Mesothelial cell of epicardium (in vitro differentiated cells): Measurements from ENCODE around the gene MRPL42. TPM values are rescaled to one million over a fixed set of nuclear protein-coding genes. Genes with fewer than 3 reads are reported as not detected.

Source experiments
- DNase-seq, 2 experiments: peaks; one replicate each; pipeline ENCODE4 v3.0.0; 2021; ENCODE audit warnings: low spot score in 2 of 2; ENCODE audit not compliant: unreplicated experiment in 2 of 2
- H3K27ac Mint-ChIP-seq: 2 replicates; pipeline ENCODE4 v1.8.0; 2021; ENCODE audit warnings: mixed read lengths
- H3K27me3 Mint-ChIP-seq: 2 replicates; pipeline ENCODE4 v1.8.0; 2021; ENCODE audit warnings: low read depth, mixed read lengths
- H3K36me3 Mint-ChIP-seq: 2 replicates; pipeline ENCODE4 v1.8.0; 2021; ENCODE audit warnings: mixed read lengths
- H3K4me1 Mint-ChIP-seq: 2 replicates; pipeline ENCODE4 v1.8.0; 2021; ENCODE audit warnings: mixed read lengths
- H3K4me3 Mint-ChIP-seq: 2 replicates; pipeline ENCODE4 v1.8.0; 2021; ENCODE audit warnings: mild to moderate bottlenecking, moderate library complexity, mixed read lengths
- H3K9me3 Mint-ChIP-seq: 2 replicates; pipeline ENCODE4 v1.8.0; 2021; ENCODE audit warnings: mixed read lengths
- total RNA-seq: library from RNA; stranded (reverse); gene quantifications from 3 replicates; pipeline ENCODE4 v1.2.1, GENCODE V29; 2021
- TF ChIP-seq, protein P1 (sequence below): fragments of 200-600 bp; sonication (generic); IDR thresholded peaks from one replicate; pipeline ENCODE4 v1.5.0; 2021; ENCODE audit warnings: antibody characterized with exemption; ENCODE audit not compliant: unreplicated experiment

The MRPL42 gene
- total RNA-seq, 1 donor from 2014 or later, result 57.6 TPM

DNA sequence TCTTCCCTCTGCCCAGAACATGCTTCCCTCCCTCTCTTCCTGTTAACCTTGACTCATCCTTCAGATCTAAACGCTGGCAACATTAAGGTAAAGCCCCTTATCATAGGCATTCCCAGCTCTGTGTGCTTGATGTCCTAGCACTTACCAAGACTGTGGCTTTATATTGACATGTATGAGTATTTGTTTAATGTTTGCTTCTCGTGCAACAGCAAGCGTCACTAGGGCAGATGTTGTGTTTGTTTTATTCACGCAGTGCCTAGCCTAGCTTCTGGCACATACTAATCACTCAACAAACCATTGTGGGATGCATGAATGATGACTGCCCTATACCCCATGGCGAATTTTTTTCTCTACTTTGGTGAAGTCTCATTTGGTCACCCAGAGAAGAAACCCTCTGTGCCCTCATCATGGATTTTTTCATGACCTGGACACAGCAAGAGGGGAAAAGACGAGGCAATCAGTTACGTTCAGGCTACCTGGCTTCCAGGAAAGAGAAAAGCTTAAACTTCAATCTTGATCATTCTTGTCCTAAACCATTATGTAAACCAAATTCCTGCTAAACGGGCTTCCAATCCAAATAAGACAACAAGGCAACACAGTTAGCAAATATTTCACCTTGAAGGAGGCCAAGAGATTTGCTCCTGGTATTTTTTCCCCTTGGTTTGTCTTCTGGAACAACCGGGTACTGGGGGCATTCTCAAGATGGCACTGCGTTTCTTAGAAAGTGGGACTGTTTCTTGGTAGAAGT, 57.2 kb downstream of the MRPL42 start:
- peaks cover 2% of the 10 kb centered on the region for H3K9me3 Mint-ChIP-seq
- no peaks in the 10 kb centered on the region for H3K36me3 Mint-ChIP-seq
- TF ChIP-seq, protein P1, sequence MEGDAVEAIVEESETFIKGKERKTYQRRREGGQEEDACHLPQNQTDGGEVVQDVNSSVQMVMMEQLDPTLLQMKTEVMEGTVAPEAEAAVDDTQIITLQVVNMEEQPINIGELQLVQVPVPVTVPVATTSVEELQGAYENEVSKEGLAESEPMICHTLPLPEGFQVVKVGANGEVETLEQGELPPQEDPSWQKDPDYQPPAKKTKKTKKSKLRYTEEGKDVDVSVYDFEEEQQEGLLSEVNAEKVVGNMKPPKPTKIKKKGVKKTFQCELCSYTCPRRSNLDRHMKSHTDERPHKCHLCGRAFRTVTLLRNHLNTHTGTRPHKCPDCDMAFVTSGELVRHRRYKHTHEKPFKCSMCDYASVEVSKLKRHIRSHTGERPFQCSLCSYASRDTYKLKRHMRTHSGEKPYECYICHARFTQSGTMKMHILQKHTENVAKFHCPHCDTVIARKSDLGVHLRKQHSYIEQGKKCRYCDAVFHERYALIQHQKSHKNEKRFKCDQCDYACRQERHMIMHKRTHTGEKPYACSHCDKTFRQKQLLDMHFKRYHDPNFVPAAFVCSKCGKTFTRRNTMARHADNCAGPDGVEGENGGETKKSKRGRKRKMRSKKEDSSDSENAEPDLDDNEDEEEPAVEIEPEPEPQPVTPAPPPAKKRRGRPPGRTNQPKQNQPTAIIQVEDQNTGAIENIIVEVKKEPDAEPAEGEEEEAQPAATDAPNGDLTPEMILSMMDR, result no peak
- no peak for DNase-seq
- H3K4me1 Mint-ChIP-seq, result peaks cover 19% of the 10 kb centered on the region
- no peak overlapping the region for H3K4me3 Mint-ChIP-seq
- H3K27ac Mint-ChIP-seq, result no peak overlapping the region
- H3K27me3 Mint-ChIP-seq, result no peaks in the 10 kb centered on the region

DNA sequence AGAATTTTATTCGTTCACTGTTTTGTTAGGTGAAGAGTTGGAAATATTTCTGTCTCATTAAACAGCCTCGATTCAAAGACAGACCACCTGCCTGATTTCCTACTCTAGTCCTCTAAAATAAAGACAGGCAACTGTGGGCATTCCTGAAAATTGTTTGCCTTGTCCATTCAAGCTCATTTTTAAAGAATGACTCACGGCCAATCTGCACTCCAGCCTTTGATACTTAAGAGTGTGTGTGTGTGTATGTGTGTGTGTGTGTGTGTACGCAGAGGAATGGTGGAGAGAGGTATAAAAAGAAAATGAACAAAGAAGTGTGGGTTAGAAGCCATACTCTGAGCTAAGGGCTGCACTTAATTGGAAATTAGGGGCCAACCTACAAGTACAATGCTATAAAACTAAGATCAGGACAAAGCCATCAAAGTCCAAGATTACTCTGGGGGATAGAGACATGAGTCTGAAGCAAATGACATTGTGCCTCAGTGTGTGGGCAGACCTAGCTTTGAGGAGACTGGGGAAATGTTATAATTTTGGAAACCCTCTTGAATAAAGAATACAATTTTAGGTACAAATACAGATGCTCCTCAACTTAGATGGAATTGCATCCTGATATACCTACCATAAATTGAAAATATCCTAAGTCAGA, 59.6 kb downstream of the MRPL42 start:
- TF ChIP-seq, protein P1, result no peak
- no peak overlapping the region for H3K4me3 Mint-ChIP-seq
- H3K9me3 Mint-ChIP-seq, result peaks cover 5% of the 10 kb centered on the region
- H3K36me3 Mint-ChIP-seq, result no peaks in the 10 kb centered on the region
- H3K27me3 Mint-ChIP-seq, result no peaks in the 10 kb centered on the region
- H3K27ac Mint-ChIP-seq, result no peak overlapping the region
- DNase-seq, result no peak
- peaks cover 21% of the 10 kb centered on the region for H3K4me1 Mint-ChIP-seq

DNA sequence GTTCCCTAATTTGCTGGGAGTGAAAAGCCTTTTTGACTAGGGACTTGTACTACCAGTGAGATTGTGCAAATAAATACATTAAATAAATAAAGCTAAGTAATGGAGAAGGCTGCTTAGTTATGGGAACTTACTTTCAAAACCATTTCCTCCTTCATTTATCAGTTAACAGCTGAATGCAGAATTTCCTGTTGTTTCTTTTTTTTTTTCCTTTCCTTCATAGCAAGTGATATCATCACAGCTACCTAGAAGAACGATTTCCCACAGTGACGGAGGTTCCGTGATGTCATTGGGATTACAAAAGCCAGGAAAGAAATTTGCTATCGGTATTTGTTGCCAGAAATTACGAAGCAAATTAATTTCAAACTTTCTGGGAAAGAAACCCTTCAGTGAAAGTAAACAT, 63.0 kb downstream of the MRPL42 start:
- H3K27me3 Mint-ChIP-seq, result no peaks in the 10 kb centered on the region
- H3K4me1 Mint-ChIP-seq, result peaks cover 11% of the 10 kb centered on the region
- peaks cover 5% of the 10 kb centered on the region for H3K9me3 Mint-ChIP-seq
- TF ChIP-seq, protein P1, result no peak
- DNase-seq, result no peak
- no peaks in the 10 kb centered on the region for H3K36me3 Mint-ChIP-seq
- H3K27ac Mint-ChIP-seq, result peak overlapping the region; percentile 72
- H3K4me3 Mint-ChIP-seq, result no peak overlapping the region

DNA sequence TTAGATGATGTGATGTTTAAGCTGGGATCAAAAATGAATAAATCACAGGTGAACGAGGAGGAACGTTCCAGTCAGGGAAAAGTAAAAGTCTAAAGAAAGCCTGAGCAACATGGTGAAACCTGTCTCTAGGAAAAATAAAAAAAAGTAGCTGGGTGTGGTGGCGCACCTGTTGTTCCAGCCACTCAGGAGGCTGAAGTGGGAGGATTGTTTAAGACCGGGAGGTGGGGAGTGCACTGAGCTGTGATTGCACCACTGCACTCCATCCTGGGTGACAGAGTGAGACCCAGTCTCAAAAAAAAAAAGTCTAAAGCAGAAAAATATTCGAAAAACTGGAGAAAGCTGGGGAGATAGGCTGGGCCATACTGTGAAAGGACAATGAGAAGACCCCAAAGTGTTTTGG, 66.0 kb downstream of the MRPL42 start:
- Mint-ChIP-seq H3K9me3 (peaks cover 5% of the 10 kb centered on the region), H3K27me3 (no peaks in the 10 kb centered on the region), H3K36me3 (no peaks in the 10 kb centered on the region)

DNA sequence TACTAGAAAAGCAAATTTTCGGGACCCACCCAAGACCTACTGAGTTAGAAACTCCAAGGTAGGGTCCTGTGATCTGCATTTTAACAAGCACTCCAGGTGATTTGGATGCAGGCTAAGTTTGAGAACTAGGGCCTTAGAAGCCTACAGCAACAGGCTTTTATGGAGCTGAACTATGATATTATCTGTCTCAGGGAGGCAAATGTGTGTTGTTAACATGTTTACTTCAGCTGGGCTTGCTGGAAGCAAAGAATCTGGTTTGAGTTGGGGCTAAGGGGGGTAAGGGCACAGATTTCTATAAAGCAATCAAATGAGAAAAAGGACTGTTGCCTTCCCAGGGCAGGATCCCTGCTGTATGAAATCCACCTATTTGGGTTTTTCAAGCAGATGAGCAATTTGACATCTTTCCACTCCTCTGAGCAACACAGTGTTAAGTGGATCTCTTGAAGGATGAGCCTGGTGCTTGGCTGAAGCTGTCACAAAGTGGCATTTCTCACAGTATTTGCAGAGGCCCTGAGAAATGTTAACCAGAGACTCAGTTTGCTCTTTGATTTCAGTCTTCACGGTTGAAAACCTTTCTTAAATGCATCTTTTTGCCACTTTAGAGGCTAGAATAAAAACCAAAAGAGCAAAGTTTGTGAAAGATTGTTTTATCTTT, 68.9 kb downstream of the MRPL42 start:
- TF ChIP-seq, protein P1, result no peak
- DNase-seq, result no peak

More for the DNA sequence above, 66.0 kb downstream of the MRPL42 start:
- TF ChIP-seq, protein P1, result no peak
- H3K4me1 Mint-ChIP-seq, result peaks cover 2% of the 10 kb centered on the region
- no peak overlapping the region for H3K4me3 Mint-ChIP-seq
- no peak for DNase-seq
- no peak overlapping the region for H3K27ac Mint-ChIP-seq

More for the DNA sequence above, 68.9 kb downstream of the MRPL42 start:
- H3K27me3 Mint-ChIP-seq, result no peaks in the 10 kb centered on the region
- no peaks in the 10 kb centered on the region for H3K4me1 Mint-ChIP-seq
- no peak overlapping the region for H3K27ac Mint-ChIP-seq
- H3K36me3 Mint-ChIP-seq, result no peaks in the 10 kb centered on the region
- no peak overlapping the region for H3K4me3 Mint-ChIP-seq
- H3K9me3 Mint-ChIP-seq, result no peaks in the 10 kb centered on the region
